WTC11 (cell line): ENCODE measurements around the gene SECISBP2L. TPM values are rescaled to one million over a fixed set of nuclear protein-coding genes. Genes with fewer than 3 reads are reported as not detected.

ENCODE experiments used
- ATAC-seq: fragments of 200-7000 bp; cut with Tn5 transposase; 2 replicates; pipeline ENCODE4 v1.10.0; 2021; ENCODE audit warnings: mild to moderate bottlenecking, moderate library complexity
- CTCF ChIA-PET: fragments of 300-600 bp; sonication (Branson Sonifier 250); formaldehyde crosslinking; loops from one replicate; lab custom pipeline; 2021; ENCODE audit warnings: antibody characterized with exemption; lab: Charles Lee
- POLR2A ChIA-PET: fragments of 350-600 bp; sonication (Branson Sonifier 250); formaldehyde crosslinking; loops from one replicate; lab custom pipeline; 2021; ENCODE audit warnings: antibody characterized with exemption; lab: Charles Lee
- DNase-seq: peaks from one replicate; pipeline ENCODE4 v3.0.0; 2021; ENCODE audit warnings: low spot score
- H3K27ac Mint-ChIP-seq: 2 replicates; pipeline ENCODE4 v1.8.0; 2021; ENCODE audit warnings: mixed read lengths
- H3K27me3 Mint-ChIP-seq: 2 replicates; pipeline ENCODE4 v1.8.0; 2021; ENCODE audit warnings: low read depth, mild to moderate bottlenecking, moderate library complexity, mixed read lengths
- H3K36me3 Mint-ChIP-seq: 2 replicates; pipeline ENCODE4 v1.8.0; 2021; ENCODE audit warnings: mixed read lengths
- H3K4me1 Mint-ChIP-seq: 2 replicates; pipeline ENCODE4 v1.8.0; 2022; ENCODE audit warnings: mixed read lengths
- H3K4me3 Mint-ChIP-seq: 2 replicates; pipeline ENCODE4 v1.8.0; 2021; ENCODE audit warnings: mild to moderate bottlenecking, moderate library complexity, mixed read lengths
- H3K9me3 Mint-ChIP-seq: 2 replicates; pipeline ENCODE4 v1.8.0; 2021; ENCODE audit warnings: mixed read lengths
- ETV6 ChIP-seq: sonication (generic); formaldehyde crosslinking; IDR thresholded peaks from 2 replicates; pipeline ENCODE4 v1.8.1; 2022; ENCODE audit warnings: mild to moderate bottlenecking, missing genetic modification reagents
- FOXJ3 ChIP-seq: sonication (generic); formaldehyde crosslinking; IDR thresholded peaks from 2 replicates; pipeline ENCODE4 v1.9.0; 2021; ENCODE audit warnings: missing genetic modification reagents, mild to moderate bottlenecking, borderline replicate concordance
- GRHL2 ChIP-seq: fragments of 250-450 bp; sonication (Bioruptor Pico); IDR thresholded peaks from 2 replicates; pipeline ENCODE4 v1.8.0; 2022; ENCODE audit warnings: mild to moderate bottlenecking, moderate library complexity; ENCODE audit not compliant: insufficient replicate concordance, severe bottlenecking
- JAZF1 ChIP-seq: fragments of 250-450 bp; sonication (Bioruptor Pico); IDR thresholded peaks from 2 replicates; pipeline ENCODE4 v1.9.0; 2021; ENCODE audit warnings: moderate library complexity, mild to moderate bottlenecking, inconsistent platforms
- JUN ChIP-seq: sonication (generic); formaldehyde crosslinking; IDR thresholded peaks from 2 replicates; pipeline ENCODE4 v1.8.0; 2023; ENCODE audit warnings: mild to moderate bottlenecking, missing genetic modification reagents
- KAT7 ChIP-seq: sonication (generic); formaldehyde crosslinking; IDR thresholded peaks from 2 replicates; pipeline ENCODE4 v1.8.1; 2023; ENCODE audit warnings: missing genetic modification reagents, mild to moderate bottlenecking, borderline replicate concordance
- NFE2L1 ChIP-seq: sonication (generic); formaldehyde crosslinking; IDR thresholded peaks from 2 replicates; pipeline ENCODE4 v1.8.1; 2023; ENCODE audit warnings: missing genetic modification reagents
- NR1H2 ChIP-seq: sonication (generic); formaldehyde crosslinking; IDR thresholded peaks from 2 replicates; pipeline ENCODE4 v1.9.0; 2021; ENCODE audit warnings: mild to moderate bottlenecking, moderate library complexity, missing genetic modification reagents
- OVOL2 ChIP-seq: fragments of 250-450 bp; sonication (Bioruptor Pico); IDR thresholded peaks from 2 replicates; pipeline ENCODE4 v1.9.0; 2021; ENCODE audit warnings: mild to moderate bottlenecking, borderline replicate concordance
- TP53 ChIP-seq: sonication (generic); formaldehyde crosslinking; IDR thresholded peaks from 2 replicates; pipeline ENCODE4 v1.8.1; 2023; ENCODE audit warnings: mild to moderate bottlenecking, missing genetic modification reagents
- ZNF317 ChIP-seq: sonication (generic); formaldehyde crosslinking; IDR thresholded peaks from 2 replicates; pipeline ENCODE4 v1.8.1; 2023; ENCODE audit warnings: low read depth, mild to moderate bottlenecking, moderate library complexity, missing genetic modification reagents, borderline replicate concordance
- total RNA-seq: library from RNA; stranded (reverse); gene quantifications from 3 replicates; pipeline ENCODE4 v1.2.3, GENCODE V29; 2021
- TF ChIP-seq, protein P1 (sequence below): sonication (generic); formaldehyde crosslinking; IDR thresholded peaks from 2 replicates; pipeline ENCODE4 v1.8.0; 2022; ENCODE audit warnings: mild to moderate bottlenecking, missing genetic modification reagents
- TF ChIP-seq, protein P2 (sequence below): sonication (generic); formaldehyde crosslinking; IDR thresholded peaks from 2 replicates; pipeline ENCODE4 v1.8.1; 2023; ENCODE audit warnings: mild to moderate bottlenecking, moderate library complexity, missing genetic modification reagents
- TF ChIP-seq, protein P3 (sequence below): fragments of 200-600 bp; IDR thresholded peaks from 2 replicates; pipeline ENCODE4 v1.8.0; 2022; ENCODE audit warnings: antibody characterized with exemption
- TF ChIP-seq, protein P4 (sequence below): sonication (generic); formaldehyde crosslinking; conservative IDR thresholded peaks from 2 replicates; pipeline ENCODE4 v1.8.1; 2023; ENCODE audit warnings: mild to moderate bottlenecking, low read depth, missing genetic modification reagents, moderate library complexity
- TF ChIP-seq, protein P5 (sequence below): fragments of 250-450 bp; sonication (Bioruptor Pico); IDR thresholded peaks from 2 replicates; pipeline ENCODE4 v1.9.0; 2021; ENCODE audit warnings: moderate library complexity, mild to moderate bottlenecking, inconsistent platforms, borderline replicate concordance
- TF ChIP-seq, protein P6 (sequence below): fragments of 250-450 bp; sonication (Bioruptor Pico); IDR thresholded peaks from 2 replicates; pipeline ENCODE4 v1.9.0; 2021; ENCODE audit warnings: mild to moderate bottlenecking, borderline replicate concordance

Gene SECISBP2L
- total RNA-seq, 1 experiment from 2014 or later: 30.4 TPM

DNA sequence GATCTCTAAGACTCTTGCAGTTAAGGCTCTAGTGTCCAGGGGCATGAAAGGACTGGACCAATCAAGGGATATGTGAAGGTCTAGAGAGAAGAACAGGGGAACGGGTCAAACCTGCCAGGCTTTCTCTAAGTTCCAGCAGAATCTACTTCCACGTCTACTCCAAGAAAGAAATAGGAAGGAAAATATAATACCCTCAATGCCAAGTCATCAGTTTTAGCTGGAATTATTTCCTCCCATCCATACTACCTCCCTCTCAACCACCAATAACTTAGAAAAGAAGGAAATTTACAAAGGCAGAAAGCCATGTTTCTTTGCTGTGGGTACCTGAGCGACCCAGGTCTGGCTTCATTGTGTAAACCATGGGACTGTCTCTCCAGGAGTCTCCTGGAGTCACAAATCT is 90.3 kb downstream of the SECISBP2L start:
- peaks cover 13% of the 10 kb centered on the region for H3K4me1 Mint-ChIP-seq
- H3K36me3 Mint-ChIP-seq: no peaks in the 10 kb centered on the region
- ChIA-PET CTCF (interaction anchor here (3.8 kb wide), 1 partner anchor 20 kb away, joined by 22 read pairs; no protein-coding TSS in a partner anchor), POLR2A (interaction anchor here (0.5 kb wide), 1 partner anchor 1604 kb away, joined by 3 read pairs; no protein-coding TSS in a partner anchor)
- no peak overlapping the region for H3K27ac Mint-ChIP-seq
- ATAC-seq (no peak), DNase-seq (no peak)
- peaks cover 7% of the 10 kb centered on the region for H3K9me3 Mint-ChIP-seq
- TF ChIP-seq NR1H2 (no peak), JAZF1 (CRISPR knock-in tag) (no peak), GRHL2 (CRISPR knock-in tag) (no peak), NFE2L1 (no peak), ETV6 (no peak), TP53 (CRISPR knock-in tag) (no peak)
- TF ChIP-seq, protein P1, sequence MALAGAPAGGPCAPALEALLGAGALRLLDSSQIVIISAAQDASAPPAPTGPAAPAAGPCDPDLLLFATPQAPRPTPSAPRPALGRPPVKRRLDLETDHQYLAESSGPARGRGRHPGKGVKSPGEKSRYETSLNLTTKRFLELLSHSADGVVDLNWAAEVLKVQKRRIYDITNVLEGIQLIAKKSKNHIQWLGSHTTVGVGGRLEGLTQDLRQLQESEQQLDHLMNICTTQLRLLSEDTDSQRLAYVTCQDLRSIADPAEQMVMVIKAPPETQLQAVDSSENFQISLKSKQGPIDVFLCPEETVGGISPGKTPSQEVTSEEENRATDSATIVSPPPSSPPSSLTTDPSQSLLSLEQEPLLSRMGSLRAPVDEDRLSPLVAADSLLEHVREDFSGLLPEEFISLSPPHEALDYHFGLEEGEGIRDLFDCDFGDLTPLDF (CRISPR knock-in tag): no peak
- TF ChIP-seq, protein P2, sequence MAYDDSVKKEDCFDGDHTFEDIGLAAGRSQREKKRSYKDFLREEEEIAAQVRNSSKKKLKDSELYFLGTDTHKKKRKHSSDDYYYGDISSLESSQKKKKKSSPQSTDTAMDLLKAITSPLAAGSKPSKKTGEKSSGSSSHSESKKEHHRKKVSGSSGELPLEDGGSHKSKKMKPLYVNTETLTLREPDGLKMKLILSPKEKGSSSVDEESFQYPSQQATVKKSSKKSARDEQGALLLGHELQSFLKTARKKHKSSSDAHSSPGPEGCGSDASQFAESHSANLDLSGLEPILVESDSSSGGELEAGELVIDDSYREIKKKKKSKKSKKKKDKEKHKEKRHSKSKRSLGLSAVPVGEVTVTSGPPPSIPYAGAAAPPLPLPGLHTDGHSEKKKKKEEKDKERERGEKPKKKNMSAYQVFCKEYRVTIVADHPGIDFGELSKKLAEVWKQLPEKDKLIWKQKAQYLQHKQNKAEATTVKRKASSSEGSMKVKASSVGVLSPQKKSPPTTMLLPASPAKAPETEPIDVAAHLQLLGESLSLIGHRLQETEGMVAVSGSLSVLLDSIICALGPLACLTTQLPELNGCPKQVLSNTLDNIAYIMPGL (CRISPR knock-in tag): no peak
- TF ChIP-seq, protein P3, sequence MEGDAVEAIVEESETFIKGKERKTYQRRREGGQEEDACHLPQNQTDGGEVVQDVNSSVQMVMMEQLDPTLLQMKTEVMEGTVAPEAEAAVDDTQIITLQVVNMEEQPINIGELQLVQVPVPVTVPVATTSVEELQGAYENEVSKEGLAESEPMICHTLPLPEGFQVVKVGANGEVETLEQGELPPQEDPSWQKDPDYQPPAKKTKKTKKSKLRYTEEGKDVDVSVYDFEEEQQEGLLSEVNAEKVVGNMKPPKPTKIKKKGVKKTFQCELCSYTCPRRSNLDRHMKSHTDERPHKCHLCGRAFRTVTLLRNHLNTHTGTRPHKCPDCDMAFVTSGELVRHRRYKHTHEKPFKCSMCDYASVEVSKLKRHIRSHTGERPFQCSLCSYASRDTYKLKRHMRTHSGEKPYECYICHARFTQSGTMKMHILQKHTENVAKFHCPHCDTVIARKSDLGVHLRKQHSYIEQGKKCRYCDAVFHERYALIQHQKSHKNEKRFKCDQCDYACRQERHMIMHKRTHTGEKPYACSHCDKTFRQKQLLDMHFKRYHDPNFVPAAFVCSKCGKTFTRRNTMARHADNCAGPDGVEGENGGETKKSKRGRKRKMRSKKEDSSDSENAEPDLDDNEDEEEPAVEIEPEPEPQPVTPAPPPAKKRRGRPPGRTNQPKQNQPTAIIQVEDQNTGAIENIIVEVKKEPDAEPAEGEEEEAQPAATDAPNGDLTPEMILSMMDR: no peak
- TF ChIP-seq, protein P4, sequence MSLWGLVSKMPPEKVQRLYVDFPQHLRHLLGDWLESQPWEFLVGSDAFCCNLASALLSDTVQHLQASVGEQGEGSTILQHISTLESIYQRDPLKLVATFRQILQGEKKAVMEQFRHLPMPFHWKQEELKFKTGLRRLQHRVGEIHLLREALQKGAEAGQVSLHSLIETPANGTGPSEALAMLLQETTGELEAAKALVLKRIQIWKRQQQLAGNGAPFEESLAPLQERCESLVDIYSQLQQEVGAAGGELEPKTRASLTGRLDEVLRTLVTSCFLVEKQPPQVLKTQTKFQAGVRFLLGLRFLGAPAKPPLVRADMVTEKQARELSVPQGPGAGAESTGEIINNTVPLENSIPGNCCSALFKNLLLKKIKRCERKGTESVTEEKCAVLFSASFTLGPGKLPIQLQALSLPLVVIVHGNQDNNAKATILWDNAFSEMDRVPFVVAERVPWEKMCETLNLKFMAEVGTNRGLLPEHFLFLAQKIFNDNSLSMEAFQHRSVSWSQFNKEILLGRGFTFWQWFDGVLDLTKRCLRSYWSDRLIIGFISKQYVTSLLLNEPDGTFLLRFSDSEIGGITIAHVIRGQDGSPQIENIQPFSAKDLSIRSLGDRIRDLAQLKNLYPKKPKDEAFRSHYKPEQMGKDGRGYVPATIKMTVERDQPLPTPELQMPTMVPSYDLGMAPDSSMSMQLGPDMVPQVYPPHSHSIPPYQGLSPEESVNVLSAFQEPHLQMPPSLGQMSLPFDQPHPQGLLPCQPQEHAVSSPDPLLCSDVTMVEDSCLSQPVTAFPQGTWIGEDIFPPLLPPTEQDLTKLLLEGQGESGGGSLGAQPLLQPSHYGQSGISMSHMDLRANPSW (CRISPR knock-in tag): no peak
- TF ChIP-seq, protein P5, sequence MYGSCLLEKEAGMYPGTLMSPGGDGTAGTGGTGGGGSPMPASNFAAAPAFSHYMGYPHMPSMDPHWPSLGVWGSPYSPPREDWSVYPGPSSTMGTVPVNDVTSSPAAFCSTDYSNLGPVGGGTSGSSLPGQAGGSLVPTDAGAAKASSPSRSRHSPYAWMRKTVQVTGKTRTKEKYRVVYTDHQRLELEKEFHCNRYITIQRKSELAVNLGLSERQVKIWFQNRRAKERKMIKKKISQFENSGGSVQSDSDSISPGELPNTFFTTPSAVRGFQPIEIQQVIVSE (CRISPR knock-in tag): no peak
- TF ChIP-seq, all 79 proteins: peak for 0
- H3K27me3 Mint-ChIP-seq: peaks cover 5% of the 10 kb centered on the region
- no peak overlapping the region for H3K4me3 Mint-ChIP-seq

DNA sequence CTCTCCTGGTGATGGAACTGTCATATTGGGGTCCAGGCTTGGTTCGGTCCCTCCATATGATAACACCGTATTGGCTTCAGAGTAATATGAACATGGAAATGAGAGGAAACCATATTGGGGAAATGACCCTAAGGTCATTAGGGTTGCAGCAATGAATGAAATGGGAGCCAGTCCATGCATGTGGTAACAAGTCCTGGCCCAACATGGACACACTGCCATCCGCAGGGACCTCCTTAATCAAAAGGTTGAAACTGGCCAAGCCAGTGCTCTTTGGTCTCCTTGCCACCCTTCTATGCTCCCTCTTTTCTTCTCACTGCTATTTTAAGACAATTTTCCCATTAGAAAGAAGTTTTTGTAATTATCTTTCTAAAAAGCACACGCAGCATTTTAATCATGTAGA is 90.9 kb downstream of the SECISBP2L start:
- CTCF ChIA-PET: interaction anchor here (0.9 to 1.8 kb wide), 2 partner anchors 9 to 77 kb away, joined by 3 read pairs; partner anchors contain the start of gene EID1
- no peak for ATAC-seq
- POLR2A ChIA-PET: no interaction called here
- Mint-ChIP-seq H3K4me1 (peaks cover 13% of the 10 kb centered on the region), H3K27me3 (0 out of 2 replicates have a peak, but pooled peaks cover 3% of the 10 kb centered on the region), H3K27ac (no peak overlapping the region), H3K4me3 (no peak overlapping the region), H3K9me3 (peaks cover 7% of the 10 kb centered on the region), H3K36me3 (no peaks in the 10 kb centered on the region)
- no peak for DNase-seq
- TF ChIP-seq OVOL2 (CRISPR knock-in tag) (no peak), FOXJ3 (no peak), ZNF317 (CRISPR knock-in tag) (no peak), KAT7 (CRISPR knock-in tag) (no peak), JUN (no peak)
- TF ChIP-seq, protein P6, sequence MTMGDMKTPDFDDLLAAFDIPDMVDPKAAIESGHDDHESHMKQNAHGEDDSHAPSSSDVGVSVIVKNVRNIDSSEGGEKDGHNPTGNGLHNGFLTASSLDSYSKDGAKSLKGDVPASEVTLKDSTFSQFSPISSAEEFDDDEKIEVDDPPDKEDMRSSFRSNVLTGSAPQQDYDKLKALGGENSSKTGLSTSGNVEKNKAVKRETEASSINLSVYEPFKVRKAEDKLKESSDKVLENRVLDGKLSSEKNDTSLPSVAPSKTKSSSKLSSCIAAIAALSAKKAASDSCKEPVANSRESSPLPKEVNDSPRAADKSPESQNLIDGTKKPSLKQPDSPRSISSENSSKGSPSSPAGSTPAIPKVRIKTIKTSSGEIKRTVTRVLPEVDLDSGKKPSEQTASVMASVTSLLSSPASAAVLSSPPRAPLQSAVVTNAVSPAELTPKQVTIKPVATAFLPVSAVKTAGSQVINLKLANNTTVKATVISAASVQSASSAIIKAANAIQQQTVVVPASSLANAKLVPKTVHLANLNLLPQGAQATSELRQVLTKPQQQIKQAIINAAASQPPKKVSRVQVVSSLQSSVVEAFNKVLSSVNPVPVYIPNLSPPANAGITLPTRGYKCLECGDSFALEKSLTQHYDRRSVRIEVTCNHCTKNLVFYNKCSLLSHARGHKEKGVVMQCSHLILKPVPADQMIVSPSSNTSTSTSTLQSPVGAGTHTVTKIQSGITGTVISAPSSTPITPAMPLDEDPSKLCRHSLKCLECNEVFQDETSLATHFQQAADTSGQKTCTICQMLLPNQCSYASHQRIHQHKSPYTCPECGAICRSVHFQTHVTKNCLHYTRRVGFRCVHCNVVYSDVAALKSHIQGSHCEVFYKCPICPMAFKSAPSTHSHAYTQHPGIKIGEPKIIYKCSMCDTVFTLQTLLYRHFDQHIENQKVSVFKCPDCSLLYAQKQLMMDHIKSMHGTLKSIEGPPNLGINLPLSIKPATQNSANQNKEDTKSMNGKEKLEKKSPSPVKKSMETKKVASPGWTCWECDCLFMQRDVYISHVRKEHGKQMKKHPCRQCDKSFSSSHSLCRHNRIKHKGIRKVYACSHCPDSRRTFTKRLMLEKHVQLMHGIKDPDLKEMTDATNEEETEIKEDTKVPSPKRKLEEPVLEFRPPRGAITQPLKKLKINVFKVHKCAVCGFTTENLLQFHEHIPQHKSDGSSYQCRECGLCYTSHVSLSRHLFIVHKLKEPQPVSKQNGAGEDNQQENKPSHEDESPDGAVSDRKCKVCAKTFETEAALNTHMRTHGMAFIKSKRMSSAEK (CRISPR knock-in tag): no peak
- TF ChIP-seq, protein P5 (CRISPR knock-in tag): no peak
- TF ChIP-seq, protein P2 (CRISPR knock-in tag): no peak
